ENCODE results near the gene GNB5.

DNA sequence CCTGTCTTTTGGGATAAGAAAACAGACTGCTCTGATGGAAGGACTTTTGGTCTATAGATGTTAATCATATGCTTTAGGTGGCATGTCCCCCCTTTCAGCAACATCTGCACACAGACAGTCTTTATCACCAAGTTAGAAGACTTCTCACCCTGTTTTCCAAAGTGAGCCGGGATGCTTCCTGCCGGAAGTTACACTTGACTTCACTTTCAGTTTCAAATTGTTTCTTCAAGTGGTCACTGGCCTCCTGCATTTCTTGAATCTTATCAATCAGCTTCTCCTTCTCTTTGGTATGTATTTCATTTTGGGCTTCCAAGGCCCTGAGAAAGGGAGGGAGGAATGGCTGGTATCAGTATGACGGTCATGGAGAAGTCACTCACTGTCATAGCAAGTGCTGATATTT lies 27.2 kb upstream of the GNB5 start:
- TF ChIP-seq POLR2AphosphoS5 (IDR thresholded peaks at IDR 0.05; ENCODE audit: low read depth) (no peak), REST (IDR thresholded peaks at IDR 0.05; ENCODE audit: insufficient replicate concordance, low read depth) (no peak), GABPA (IDR thresholded peaks at IDR 0.05; ENCODE audit: low read depth) (no peak), SPI1 (IDR thresholded peaks at IDR 0.05; ENCODE audit: borderline replicate concordance, low read depth) (no peak)
- TF ChIP-seq, protein P1, sequence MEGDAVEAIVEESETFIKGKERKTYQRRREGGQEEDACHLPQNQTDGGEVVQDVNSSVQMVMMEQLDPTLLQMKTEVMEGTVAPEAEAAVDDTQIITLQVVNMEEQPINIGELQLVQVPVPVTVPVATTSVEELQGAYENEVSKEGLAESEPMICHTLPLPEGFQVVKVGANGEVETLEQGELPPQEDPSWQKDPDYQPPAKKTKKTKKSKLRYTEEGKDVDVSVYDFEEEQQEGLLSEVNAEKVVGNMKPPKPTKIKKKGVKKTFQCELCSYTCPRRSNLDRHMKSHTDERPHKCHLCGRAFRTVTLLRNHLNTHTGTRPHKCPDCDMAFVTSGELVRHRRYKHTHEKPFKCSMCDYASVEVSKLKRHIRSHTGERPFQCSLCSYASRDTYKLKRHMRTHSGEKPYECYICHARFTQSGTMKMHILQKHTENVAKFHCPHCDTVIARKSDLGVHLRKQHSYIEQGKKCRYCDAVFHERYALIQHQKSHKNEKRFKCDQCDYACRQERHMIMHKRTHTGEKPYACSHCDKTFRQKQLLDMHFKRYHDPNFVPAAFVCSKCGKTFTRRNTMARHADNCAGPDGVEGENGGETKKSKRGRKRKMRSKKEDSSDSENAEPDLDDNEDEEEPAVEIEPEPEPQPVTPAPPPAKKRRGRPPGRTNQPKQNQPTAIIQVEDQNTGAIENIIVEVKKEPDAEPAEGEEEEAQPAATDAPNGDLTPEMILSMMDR (IDR thresholded peaks at IDR 0.05; ENCODE audit: insufficient read depth, low read length): no peak

Measured in HL-60 (cell line).